NOMO-1 (cell line): ENCODE results near the gene ITGB8.
A peak's percentile ranks its signal among the peaks of the same experiment; 100 is the strongest.

Experiments
- DNase-seq, 2 experiments: peaks; one replicate each; lab custom pipeline; 2025; ENCODE audit not compliant: unreplicated experiment in 2 of 2; lab: John Stamatoyannopoulos, UW

Gene ITGB8

DNA sequence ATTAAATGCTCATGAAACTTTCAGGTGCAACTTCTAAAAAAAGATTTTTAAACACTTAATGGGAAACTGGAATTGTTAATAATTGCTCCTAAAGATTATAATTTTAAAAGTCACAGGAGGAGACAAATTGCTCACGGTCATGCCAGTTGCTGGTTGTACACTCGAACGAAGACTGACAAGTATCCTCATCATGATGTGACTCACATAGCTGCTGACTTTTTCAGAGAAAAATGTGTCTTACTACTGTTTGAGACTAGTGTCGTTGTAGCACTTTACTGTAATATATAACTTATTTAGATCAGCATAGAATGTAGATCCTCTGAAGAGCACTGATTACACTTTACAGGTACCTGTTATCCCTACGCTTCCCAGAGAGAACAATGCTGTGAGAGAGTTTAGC lies 79.3 kb downstream of the ITGB8 start:
- no peak for DNase-seq

- no peak for DNase-seq
These were observed 80.7 kb downstream of the ITGB8 start for GRCh38 chr7:20411372-20411771.

DNA sequence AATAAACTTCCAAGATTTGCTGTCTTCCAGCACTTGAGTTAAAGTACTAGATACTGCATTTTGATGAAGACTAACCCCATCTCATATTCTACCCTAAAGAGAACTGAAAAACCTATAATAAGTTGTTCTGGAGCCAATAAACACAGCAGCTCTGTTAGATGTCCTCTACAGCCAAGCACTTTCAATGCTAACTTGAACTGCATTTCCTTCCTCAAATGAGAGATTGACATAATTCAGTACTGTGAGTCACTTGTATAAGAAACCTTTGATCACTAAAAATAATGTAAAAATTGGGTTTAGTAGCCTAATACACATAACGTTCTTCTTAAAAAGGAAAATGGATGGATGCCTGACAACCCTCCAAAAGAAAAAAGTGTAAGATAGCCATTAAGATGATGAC lies 81.3 kb downstream of the ITGB8 start:
- peak in 1 of 2 experiments; percentile 65 for DNase-seq

- peak; percentile 78 to 79 for DNase-seq
These were observed 86.6 kb downstream of the ITGB8 start for GRCh38 chr7:20417260-20417659.

DNA sequence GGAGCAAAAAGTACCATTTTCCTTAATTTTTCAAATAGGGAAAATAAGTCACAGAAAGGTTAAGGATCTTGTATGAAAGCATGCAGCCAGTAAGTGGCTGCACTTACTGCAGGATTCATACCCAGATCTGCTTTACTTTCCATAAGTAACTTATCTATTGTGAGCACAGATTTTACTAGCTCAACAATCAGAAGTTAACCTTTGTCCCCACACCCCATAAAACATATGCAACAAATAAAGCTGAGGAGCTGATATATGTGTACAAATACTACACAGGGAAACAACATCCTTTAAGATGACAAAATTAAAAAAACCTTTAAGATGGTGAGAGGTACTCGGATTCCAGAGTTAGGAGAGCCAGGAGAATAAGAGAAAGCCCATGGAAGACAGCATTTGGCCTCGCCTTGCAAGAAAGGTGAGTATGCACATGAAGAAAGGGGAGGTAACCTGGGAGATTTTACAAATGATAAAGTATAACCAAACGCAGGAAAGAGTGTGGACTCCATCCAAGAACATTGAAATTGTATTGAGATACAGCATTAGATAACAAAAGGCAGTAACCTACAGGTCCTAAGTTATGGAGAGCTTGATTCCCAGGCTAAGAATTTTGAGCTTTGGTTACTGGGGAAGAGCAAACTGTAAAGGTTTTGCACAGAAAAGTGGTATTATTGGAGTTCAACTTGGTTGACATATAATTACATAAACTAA lies 87.1 kb downstream of the ITGB8 start:
- DNase-seq: no peak

- no peak for DNase-seq
These were observed 93.8 kb downstream of the ITGB8 start for GRCh38 chr7:20424500-20424899.

DNA sequence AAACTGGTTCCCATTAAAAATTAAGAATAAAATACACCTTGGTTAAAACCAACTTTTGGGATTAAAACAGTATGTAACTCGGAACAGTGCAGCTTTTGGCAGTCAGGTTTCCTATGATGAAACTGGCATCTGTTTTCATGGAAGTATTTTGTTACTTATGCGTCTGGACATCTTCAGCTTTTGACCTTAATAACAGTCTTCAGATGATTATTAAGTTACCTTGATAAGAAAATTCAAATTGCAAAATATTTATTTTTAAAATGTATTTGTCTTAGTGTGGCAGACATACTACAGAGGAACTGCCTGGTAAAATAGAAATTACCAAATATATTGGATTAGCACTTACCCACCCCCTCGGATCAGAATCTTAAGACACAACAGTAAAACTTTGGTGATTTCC lies 100.0 kb downstream of the ITGB8 start:
- no peak for DNase-seq

DNA sequence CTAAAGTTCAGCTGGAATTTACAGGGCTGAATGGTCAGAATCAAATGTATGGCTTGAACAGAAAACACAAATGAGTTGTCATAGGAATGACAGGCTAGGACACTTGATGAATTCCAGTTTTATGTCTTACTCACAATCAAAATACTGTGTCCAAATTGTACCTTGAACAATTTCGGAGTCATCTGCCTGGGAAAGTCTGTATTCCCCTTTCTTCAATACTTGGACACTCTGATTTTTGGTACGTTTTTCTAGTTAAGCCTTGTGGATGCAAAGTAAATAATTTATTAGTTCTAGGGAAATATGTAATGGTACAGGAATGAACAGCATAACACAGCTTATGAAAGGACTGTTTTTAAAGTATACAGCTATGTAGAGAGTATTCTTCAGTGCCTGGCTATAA lies 100.4 kb downstream of the ITGB8 start:
- DNase-seq: no peak

DNA sequence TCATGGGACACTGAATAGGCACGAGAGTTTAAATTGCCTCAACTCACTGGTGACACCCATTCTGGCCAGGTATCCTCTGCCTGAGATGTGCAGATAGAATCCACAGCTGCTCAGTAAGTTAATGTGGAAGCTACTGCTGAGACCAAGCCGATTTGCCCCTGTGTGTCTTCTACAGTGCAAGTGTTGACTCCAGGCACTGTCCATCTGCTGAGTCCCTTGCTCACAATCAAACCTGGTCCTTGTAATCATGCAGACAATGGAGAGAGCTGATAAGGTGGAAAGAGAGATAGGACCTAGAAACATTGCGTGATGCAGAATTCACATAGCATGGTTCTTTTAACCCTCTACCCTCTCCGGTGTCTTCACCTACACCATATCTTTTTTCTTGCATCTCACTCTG lies 101.4 kb downstream of the ITGB8 start:
- no peak for DNase-seq

GRCh38 chr7:20435305-20435704 lies 104.6 kb downstream of the ITGB8 start:
- no peak for DNase-seq

GRCh38 chr7:20438248-20438647 lies 107.5 kb downstream of the ITGB8 start:
- no peak for DNase-seq

DNA sequence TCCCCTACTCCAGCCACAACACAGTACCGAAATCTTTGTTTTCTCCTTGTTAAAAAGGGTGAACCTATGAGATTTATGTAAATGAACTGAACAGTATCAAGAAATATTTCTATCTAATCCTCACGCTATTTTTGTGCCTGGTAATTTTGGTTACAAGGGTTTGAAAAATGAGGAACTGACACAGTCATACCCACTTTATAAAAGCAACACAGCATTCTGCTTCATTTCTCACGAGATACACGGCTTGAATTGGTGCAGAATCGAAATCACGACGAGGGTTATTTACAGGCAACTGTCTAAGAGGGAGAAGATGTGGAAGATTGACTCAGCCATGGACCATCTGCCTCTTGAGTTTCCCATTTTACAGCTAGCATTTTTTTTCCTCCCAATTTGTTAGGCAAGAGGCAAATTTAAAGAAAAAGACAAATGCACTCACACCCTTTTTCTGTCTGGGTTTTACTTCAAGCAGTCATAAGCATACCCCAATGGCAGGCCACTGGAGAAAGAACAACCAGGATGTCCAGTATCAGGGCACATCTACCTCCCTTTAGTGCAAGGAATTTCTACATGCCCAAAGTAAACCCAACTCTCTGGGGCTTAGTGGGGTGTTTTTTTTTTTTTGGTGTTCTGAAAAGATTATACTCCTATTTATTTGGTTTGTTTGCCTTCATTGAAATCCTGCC lies 108.1 kb downstream of the ITGB8 start:
- DNase-seq: peak; percentile 63 to 80

DNA sequence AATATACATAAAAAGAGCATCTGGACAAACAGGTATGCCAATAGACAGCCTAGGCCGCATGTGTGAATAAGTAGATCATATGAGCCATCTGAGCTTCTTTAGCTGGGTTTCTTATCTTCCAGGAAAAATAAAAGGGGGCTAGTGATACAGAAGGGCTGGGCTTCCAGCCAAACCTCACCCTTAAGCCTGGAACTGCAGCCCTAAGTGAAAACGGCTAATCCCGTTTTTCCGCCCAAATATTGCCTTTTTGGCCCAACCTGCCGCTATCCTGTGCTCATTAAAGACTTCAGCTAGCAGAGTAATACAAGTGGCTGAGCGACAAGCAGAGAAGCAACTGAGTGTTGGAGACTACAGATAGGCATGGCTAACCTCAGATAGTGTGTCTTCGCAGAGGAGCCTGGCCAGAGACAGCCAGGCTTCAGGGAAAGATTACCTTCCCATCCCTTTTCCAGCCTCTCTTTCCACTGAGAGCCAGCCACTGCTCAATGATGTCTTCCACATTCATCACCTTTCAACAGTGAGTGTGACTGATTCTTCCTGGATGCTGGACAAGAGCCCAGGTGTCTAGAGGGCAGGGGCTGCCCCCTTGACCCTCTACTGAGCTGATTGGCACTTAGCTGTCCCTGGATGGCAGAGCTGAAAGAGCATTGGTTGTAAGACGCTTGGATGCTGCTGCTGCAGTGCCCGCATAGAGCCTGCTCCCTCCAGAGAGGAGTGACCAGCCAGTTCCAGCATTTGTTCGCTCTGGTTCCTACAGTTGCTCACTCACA lies 108.9 kb downstream of the ITGB8 start:
- no peak for DNase-seq

DNA sequence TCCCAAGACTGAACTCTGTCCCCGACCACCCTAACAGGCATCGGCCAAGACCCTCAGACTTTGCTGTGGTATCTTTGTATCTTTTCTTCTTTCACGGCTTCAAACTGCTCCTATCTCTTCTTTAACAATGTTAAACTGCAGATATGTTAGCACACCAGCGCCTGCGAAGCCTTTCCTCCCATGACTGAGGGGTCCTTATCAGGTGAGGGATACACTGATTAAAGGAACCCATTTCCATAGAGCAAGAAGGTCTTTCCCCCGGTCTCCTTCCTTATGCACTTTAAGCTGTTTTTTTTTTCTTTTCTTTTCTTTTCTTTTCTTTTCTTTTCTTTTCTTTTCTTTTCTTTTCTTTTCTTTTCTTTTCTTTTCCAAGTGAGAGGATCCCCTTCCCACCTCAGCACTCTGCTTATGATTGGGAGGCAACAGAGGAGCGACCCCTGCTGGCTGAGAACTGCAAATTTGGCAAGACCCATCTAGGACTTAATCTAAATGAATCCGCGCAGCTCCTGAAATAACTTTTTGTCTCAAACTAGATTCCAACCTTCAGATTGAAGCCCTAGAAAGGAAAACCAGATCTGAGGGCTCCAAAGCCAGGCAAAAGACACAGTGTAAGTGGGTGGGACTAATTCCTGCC lies 109.9 kb downstream of the ITGB8 start:
- no peak for DNase-seq

- no peak for DNase-seq
These were observed 110.6 kb downstream of the ITGB8 start for GRCh38 chr7:20441346-20441745.

- no peak for DNase-seq
These were observed 111.3 kb downstream of the ITGB8 start for GRCh38 chr7:20441991-20442441.

DNA sequence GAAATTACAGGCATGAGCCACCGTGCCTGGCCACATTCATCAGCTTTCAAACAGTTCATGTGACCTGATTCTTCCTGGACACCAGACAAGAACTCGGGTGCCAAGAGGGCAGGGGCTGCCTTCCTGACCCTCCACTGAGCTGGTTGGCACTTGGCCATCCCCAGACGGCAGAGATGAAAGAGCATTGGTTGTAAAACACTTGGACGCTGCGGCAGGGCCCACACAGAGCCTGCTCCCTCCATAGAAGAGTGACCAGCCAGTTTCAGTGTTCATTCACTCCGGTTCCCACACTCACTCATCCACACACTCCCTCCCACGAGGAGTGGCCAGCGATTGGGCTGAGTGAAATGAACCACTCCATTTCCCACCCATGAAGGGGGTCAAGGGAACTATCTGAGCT lies 112.3 kb downstream of the ITGB8 start:
- DNase-seq: no peak

DNA sequence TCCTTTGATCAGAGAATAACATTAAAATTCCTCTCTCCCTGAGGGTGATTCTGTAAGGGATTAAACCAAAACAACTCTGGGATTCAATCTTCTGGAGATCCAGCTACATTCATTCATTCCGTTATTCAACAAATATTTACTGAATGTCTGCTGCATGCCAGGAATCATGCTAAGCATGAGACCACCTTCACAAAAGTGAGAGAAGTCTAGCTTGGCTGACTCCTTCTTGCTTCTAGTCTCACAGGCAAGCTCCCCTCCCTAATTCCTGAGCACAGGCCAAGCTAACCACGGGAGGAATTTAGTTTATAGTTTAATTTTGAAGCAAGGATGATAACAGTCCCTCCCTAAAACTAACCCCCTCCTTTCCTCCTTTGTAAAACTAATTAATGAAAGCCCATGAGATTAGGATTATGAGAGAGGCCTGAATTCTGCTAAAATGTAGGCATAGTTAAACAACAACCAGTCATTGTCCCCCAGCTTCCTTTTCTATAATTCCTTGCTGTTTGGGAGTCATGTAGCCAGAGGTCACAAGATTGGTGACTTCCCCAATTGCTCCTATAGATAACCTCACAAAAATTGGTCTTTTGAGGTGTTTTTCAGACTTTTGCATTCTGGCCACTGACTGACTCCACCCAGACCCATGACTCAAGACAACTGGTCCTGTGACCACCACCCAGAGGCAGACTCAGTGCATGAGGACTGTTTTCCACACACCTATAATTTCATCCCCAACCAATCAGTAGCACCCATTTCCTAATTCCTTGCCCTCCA lies 113.5 kb downstream of the ITGB8 start:
- no peak for DNase-seq

DNA sequence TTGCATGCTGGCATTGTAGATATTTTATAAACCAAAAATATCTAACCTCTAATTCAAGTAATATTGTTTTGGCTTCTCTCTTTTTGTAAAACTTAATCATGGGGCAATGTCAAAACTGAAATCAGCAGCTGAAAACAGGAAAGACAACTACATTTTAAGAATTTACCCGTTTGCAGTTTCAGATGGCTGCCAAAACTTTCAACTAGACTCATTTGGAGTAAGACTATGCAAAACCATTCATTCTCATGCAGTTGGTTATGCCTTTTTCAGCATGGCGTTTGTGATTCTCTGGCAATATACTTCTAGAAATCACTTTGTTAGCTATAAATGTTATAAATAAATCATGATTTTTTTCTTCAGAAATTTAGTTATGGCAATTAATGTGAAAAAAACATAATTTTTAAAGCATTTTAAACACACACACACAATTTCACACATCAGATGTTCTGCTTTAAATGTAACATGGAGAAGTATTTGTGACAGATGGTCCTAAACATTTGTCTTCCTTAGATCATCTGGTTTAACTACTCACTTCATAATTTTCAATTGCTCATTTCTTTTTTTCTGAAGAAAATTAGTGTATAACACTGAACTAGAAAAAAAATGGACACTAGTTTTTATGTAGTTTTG lies 116.4 kb downstream of the ITGB8 start:
- DNase-seq: no peak

DNA sequence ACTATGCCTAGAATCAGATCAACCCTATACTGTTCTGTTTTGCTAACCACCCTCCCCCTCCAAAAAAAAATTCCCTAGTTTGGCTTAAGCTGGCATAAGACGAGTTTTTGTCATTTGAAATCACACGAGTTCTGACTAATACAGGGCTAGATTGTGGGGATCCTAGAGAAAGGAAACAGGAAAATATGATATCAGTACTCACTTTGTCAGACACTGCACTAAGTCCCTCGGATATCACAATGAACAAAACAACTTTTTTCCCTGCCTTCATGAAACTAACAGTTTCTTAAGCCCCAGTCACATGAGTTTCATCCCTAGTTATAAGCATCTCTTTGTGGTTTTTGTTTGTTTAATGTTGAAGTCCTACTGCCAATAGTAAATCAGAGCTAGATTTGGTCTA lies 118.5 kb downstream of the ITGB8 start:
- no peak for DNase-seq
